Measurements from ENCODE around the gene TLR9.

GRCh38 chr3:52178537-52178936 is 46.9 kb downstream of the TLR9 start:
- TF ChIP-seq MAX (IDR thresholded peaks at IDR 0.05) (no peak), YY1 (IDR thresholded peaks at IDR 0.05; ENCODE audit: low read depth) (no peak), RAD21 (IDR thresholded peaks at IDR 0.05; ENCODE audit: low read depth) (no peak), TAF1 (IDR thresholded peaks at IDR 0.05; ENCODE audit: low read depth) (no peak)

Data from Ishikawa (cell line).